Small intestine (tissue), 16 donors: ENCODE measurements around the gene OR4S1. TPM values are rescaled to one million over a fixed set of nuclear protein-coding genes. Genes with fewer than 3 reads are reported as not detected.
A peak's percentile ranks its signal among the peaks of the same experiment; 100 is the strongest.
"Not testable (repeated sequence)": the region's sequence is repeated elsewhere in the genome, so short reads cannot be mapped to it uniquely, and the experiment has no call there.

Experiments used
- DNase-seq, 2 donors: peaks; one replicate each; pipeline versions ENCODE4 v3.0.0 to v3.0.0-alpha.2; 2013
- FAIRE-seq: peaks from 2 replicates; lab custom pipeline; 2012; peaks lifted over from hg19 to GRCh38; lab: Jason Lieb, UNC
- H3K27ac ChIP-seq, 3 donors: one replicate each; pipeline ENCODE4 v1.5.1; 2013; ENCODE audit warnings: low read length in 2 of 3, mild to moderate bottlenecking in 2 of 3, control low read depth in 1 of 3, inconsistent platforms in 1 of 3, low read depth in 1 of 3, moderate library complexity in 1 of 3
- H3K27me3 ChIP-seq, 3 donors: one replicate each; pipeline ENCODE4 v1.6.1; 2013; ENCODE audit warnings: low read length in 3 of 3, inconsistent platforms in 1 of 3; ENCODE audit not compliant: control insufficient read depth in 3 of 3, insufficient read depth in 3 of 3
- H3K36me3 ChIP-seq, 3 donors: one replicate each; pipeline ENCODE4 v1.6.1; 2013; ENCODE audit warnings: low read length in 3 of 3, inconsistent platforms in 1 of 3, low read depth in 1 of 3, mild to moderate bottlenecking in 1 of 3, moderate library complexity in 1 of 3; ENCODE audit not compliant: control insufficient read depth in 3 of 3, insufficient read depth in 2 of 3
- H3K4me1 ChIP-seq, 3 donors: one replicate each; pipeline ENCODE4 v1.6.1; 2013; ENCODE audit warnings: low read length in 2 of 3, inconsistent platforms in 1 of 3, low read depth in 1 of 3, mild to moderate bottlenecking in 1 of 3, moderate library complexity in 1 of 3; ENCODE audit not compliant: control insufficient read depth in 3 of 3, insufficient read depth in 2 of 3
- H3K4me3 ChIP-seq, 3 donors: one replicate each; pipeline ENCODE4 v1.5.1; 2013; ENCODE audit warnings: low read length in 3 of 3, control low read depth in 1 of 3, inconsistent platforms in 1 of 3, low read depth in 1 of 3, mild to moderate bottlenecking in 1 of 3, moderate library complexity in 1 of 3
- H3K9me3 ChIP-seq, 2 donors: one replicate each; pipeline ENCODE4 v1.6.1; 2013; ENCODE audit warnings: low read depth in 1 of 2, low read length in 1 of 2; ENCODE audit not compliant: control insufficient read depth in 2 of 2, insufficient read depth in 1 of 2
- WGBS, 3 donors: extraction: QIAGEN DNeasy Blood & Tissue Kit; methylation state at CpG; one replicate each; pipeline ENCODE4 v1.1.7; 2013; 5-methylcytosine and 5-hydroxymethylcytosine counted together
- long read RNA-seq, 10 donors: transcript quantifications; one replicate each; lab custom pipeline, GENCODE V29; 2026
- polyA plus RNA-seq, 4 donors: library from polyadenylated mRNA; stranded (reverse) in 3 of 4; unstranded in 1 of 4; fragments of 200-250 nt in 3 of 4; fragments of 120-200 nt in 1 of 4; gene quantifications; one replicate each; pipeline versions ENCODE4 v1.2.1 to v1.2.3, GENCODE V29; 2013
- donor health status: healthy with polysubstance abuse.
- donor health status: control.
- donor health status: control.
- donor health status: Bipolar disorder and iron deficiency.
- donor health status: healthy.

Gene OR4S1, protein sequence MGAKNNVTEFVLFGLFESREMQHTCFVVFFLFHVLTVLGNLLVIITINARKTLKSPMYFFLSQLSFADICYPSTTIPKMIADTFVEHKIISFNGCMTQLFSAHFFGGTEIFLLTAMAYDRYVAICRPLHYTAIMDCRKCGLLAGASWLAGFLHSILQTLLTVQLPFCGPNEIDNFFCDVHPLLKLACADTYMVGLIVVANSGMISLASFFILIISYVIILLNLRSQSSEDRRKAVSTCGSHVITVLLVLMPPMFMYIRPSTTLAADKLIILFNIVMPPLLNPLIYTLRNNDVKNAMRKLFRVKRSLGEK
- not detected for polyA plus RNA-seq
- long read RNA-seq, donor 1: 0 reads
- long read RNA-seq, donor 2: 0 reads
- long read RNA-seq, donor 3: 0 reads
- long read RNA-seq, donor 4: 0 reads
- long read RNA-seq, donor 5: 0 reads
- long read RNA-seq, donor 6: 0 reads
- long read RNA-seq, donor 7: 0 reads
- long read RNA-seq, donor 8: 0 reads
- long read RNA-seq, donor 9: 0 reads
- long read RNA-seq, donor 10: 0 reads

DNA sequence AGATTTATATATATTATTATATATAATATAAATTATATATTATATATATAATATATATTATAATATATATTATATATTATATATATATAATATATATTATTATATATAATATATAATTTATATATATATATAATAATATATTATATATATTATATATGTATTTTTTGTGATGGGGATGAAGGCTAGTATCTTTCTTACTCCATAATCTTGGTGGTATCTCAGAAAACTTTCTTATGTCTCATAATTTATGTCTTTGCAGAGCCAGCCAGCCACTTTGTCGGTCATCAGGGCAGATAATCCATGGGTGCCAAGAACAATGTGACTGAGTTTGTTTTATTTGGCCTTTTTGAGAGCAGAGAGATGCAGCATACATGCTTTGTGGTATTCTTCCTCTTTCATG is at the start of gene OR4S1:
Gene OR4S1 (plus strand): TSS at position 301 of the 400 bp plus-strand sequence. CDS start 0 bp downstream, at position 301.
- no peaks in the 10 kb centered on the region for H3K27me3 ChIP-seq
- FAIRE-seq (peak; percentile 97), DNase-seq (no peak)
- 61 to 65% (median 65%) methylated on average over 1 of the region's 1 CpG for WGBS, 3 donors
- no peak within 1 kb of the TSS for H3K27ac ChIP-seq
- no peaks in the 10 kb centered on the region for H3K4me1 ChIP-seq
- peaks cover 0 to 6% of the 10 kb centered on the region in 2 donors for H3K9me3 ChIP-seq
- no peaks in the 10 kb centered on the region for H3K36me3 ChIP-seq
- no peak within 1 kb of the TSS for H3K4me3 ChIP-seq

DNA sequence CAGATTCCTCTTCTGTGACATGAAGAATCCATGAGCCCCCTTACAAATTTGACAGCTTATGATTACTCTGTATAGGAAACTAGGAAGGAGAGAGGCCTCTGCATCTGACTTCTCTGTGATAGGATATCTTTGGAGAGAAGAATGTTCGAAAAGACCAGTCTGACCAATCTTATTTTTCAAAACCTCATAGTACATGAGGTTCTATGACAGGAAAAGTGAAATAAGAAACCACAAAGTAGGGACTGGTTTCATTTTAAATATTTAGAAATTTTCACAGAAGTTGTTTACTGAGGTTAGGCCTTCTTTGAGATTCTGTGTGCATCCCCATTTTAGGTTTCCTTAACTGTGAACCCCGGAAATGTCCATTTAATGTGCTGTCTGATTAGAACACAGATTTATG is 44.4 kb upstream of the OR4S1 start:
- Histone ChIP-seq H3K4me1 (no peaks in the 10 kb centered on the region), H3K36me3 (no peaks in the 10 kb centered on the region), H3K4me3 (no peak overlapping the region), H3K9me3 (peaks cover 2 to 5% of the 10 kb centered on the region in 2 donors), H3K27ac (no peak overlapping the region), H3K27me3 (peaks cover 0 to 2% (median 0%) of the 10 kb centered on the region in 3 donors)
- no peak for DNase-seq
- 76 to 83% (median 79%) methylated on average over 2 of the region's 2 CpGs for WGBS, 3 donors
- no peak for FAIRE-seq

DNA sequence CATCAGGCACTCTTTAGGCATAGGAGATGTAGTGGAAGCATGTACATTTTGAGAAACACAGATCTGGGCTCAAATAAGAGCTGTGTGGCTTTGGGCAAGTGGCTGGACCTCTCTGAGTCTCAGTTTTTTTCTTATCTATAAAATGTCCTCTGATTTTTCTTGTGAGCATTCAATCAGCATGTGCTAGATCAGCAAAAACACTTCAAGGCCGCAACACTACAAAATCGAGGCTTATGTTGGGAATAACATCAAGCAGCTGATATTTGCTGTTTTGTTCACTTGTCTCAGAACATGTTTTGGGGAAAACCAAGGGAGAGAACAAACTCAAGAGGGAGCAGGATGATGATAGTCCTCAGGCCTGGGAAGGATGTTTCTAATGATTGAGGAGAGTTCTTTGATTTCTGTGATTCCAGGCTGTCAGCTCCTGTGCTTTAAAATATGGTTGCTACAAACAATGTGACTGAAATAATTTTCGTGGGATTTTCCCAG is 42.6 kb upstream of the OR4S1 start, which contains the start of gene OR4X1:
Gene OR4X1 (plus strand): TSS at position 439 of the 489 bp plus-strand sequence. CDS start 0 bp downstream, at position 439.
- 26 to 33% (median 33%) methylated on average over 3 of the region's 3 CpGs for WGBS, 3 donors
- FAIRE-seq (no peak), DNase-seq (no peak)
- Histone ChIP-seq H3K4me1 (no peaks in the 10 kb centered on the region), H3K27me3 (peaks cover 0 to 2% (median 0%) of the 10 kb centered on the region in 3 donors), H3K27ac (no peak within 1 kb of the TSS), H3K4me3 (no peak within 1 kb of the TSS), H3K9me3 (peaks cover 2 to 5% of the 10 kb centered on the region in 2 donors), H3K36me3 (no peaks in the 10 kb centered on the region)

DNA sequence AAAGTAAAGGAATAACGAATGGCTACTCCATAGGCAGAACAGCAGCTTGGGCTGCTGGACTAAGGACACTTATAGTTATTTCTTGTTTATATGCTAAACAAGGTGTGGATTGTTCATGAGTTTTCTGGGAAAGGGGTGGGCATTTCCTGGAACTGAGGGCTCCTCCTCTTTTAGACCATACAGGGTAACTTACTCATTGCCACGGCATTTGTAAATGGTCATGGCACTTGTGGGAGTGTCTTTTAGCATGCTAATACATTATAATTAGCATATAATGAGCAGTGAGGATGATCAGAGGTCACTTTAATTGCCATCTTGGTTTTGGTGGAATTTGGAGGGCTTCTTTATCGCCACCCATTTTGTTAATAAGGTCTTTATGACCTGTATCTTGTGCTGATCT is 35.4 kb upstream of the OR4S1 start:
- DNase-seq: no peak
- no peak for FAIRE-seq
- H3K27me3 ChIP-seq: peaks cover 0 to 5% (median 0%) of the 10 kb centered on the region in 3 donors
- H3K27ac ChIP-seq: no peak overlapping the region
- H3K36me3 ChIP-seq: no peaks in the 10 kb centered on the region
- H3K9me3 ChIP-seq: peaks cover 0 to 3% of the 10 kb centered on the region in 2 donors
- H3K4me3 ChIP-seq: no peak overlapping the region
- H3K4me1 ChIP-seq: no peaks in the 10 kb centered on the region
- 62 to 69% (median 62%) methylated on average over 3 of the region's 3 CpGs for WGBS, 3 donors

GRCh38 chr11:48272606-48273005 is 33.4 kb upstream of the OR4S1 start:
- DNase-seq (no peak), FAIRE-seq (no peak)
- 25 to 56% (median 52%) methylated on average over 1 of the region's 1 CpG for WGBS, 3 donors
- Histone ChIP-seq H3K4me3 (no peak overlapping the region), H3K36me3 (no peaks in the 10 kb centered on the region), H3K27ac (no peak overlapping the region), H3K4me1 (no peaks in the 10 kb centered on the region), H3K27me3 (peaks cover 0 to 5% (median 0%) of the 10 kb centered on the region in 3 donors), H3K9me3 (peaks cover 0 to 3% of the 10 kb centered on the region in 2 donors)

DNA sequence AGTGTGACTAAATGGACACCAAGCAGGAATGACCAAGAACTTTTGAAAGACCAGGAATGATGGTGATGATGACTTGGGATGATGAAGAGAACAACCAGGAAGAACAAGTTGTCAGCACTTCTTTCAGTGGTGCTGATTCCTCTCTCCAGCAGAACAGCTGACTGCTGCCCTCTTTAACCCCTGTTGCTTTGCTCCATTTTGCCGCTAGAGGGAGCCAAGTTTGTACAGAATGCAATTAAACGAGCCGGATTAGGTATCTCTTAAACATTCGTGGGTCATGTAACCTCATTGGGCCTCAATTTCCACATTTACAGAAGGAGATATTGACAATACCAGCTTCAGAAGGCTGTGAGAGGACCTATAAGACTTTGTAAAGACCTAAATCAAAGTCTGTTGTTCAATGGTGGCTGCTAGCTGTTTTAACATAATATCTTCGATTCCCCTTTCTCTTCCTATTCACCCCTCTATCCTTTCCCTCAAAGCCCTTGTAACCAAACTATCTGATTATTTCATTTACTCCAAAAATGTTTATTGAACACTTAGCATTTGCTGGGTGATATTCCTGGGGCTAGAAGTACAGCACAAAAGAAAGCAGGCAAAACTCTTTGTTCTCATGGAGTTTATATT is 1.9 kb downstream of the OR4S1 start:
- no peaks in the 10 kb centered on the region for H3K4me1 ChIP-seq
- H3K27me3 ChIP-seq: no peaks in the 10 kb centered on the region
- H3K27ac ChIP-seq: no peak overlapping the region
- H3K9me3 ChIP-seq: peaks cover 0 to 9% of the 10 kb centered on the region in 2 donors
- no peaks in the 10 kb centered on the region for H3K36me3 ChIP-seq
- 20 to 23% (median 23%) methylated on average over 5 of the region's 5 CpGs for WGBS, 3 donors
- DNase-seq (peak; percentile 39 to 61), FAIRE-seq (no peak)
- H3K4me3 ChIP-seq: no peak overlapping the region

DNA sequence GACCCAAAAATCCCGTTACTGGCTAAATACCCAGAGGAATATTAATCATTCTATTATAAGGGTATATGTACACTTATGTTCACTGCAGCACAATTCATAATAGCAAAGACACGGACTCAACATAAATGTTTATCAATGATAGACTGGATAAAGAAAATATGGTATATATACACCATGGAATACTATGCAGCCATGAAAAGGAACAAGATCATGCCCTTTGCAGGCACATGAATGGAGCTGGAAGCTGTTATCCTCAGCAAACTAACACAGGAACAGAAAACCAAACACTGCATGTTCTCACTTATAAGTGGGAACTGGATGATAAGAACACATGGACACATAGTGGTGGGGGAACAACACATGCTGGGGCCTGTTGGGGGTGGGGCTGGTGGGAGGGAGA is 7.6 kb downstream of the OR4S1 start:
- H3K9me3 ChIP-seq: peaks cover 0 to 18% of the 10 kb centered on the region in 2 donors
- not testable (repeated sequence) for H3K27me3 ChIP-seq, DNase-seq, H3K4me3 ChIP-seq, H3K4me1 ChIP-seq, H3K27ac ChIP-seq, FAIRE-seq, H3K36me3 ChIP-seq
- WGBS, 3 donors: 60 to 76% (median 72%) methylated on average over 2 of the region's 2 CpGs

DNA sequence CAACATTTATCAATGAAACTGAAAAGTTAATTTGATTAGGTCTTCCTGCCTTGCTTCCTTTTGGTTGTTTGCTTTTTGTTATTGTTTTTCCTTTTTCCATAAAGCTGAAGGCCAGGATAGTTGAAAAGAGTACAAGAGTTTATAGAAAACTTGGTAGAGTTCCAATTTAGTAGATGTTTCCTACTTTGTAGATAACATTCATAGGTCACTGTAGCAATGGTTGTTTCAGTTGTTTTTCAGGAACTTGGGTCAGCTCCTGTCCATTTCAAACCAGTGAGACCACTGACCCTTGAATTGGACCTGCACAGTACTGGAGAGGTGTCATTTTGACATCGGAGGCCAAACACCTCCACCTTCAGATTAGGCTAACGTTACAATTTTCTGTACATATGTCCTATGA is 13.8 kb downstream of the OR4S1 start:
- H3K36me3 ChIP-seq, DNase-seq, H3K27me3 ChIP-seq, FAIRE-seq, H3K27ac ChIP-seq, H3K4me1 ChIP-seq, H3K4me3 ChIP-seq: not testable (repeated sequence)
- peaks cover 0 to 18% of the 10 kb centered on the region in 2 donors for H3K9me3 ChIP-seq
- 67 to 88% (median 81%) methylated on average over 2 of the region's 2 CpGs for WGBS, 3 donors
